HepG2 (cell line): ENCODE data around the gene ACSM2B. TPM values are rescaled to one million over a fixed set of nuclear protein-coding genes. Genes with fewer than 3 reads are reported as not detected.
A peak's percentile ranks its signal among the peaks of the same experiment; 100 is the strongest.

Experiments
- ATAC-seq: fragments of 200-7000 bp; cut with Tn5 transposase; 3 replicates; pipeline ENCODE4 v1.9.1; 2020; ENCODE audit warnings: mild to moderate bottlenecking, moderate library complexity
- BruUV-seq: library from RNA; stranded (reverse); fragments of 400-500 nt; replicated peaks from 2 replicates; lab custom pipeline; 2021; lab: Mats Ljungman, UMichigan
- CTCF ChIA-PET: fragments of 300-600 bp; formaldehyde crosslinking; extraction: SDS; loops from one replicate; lab custom pipeline; 2021; ENCODE audit warnings: low total read pairs, inconsistent platforms, low intra/inter-chr PET ratio; lab: Yijun Ruan, JAX
- POLR2A ChIA-PET: fragments of 350-600 bp; sonication (Branson Sonifier 250); formaldehyde crosslinking; loops from one replicate; lab custom pipeline; 2020; ENCODE audit warnings: antibody characterized with exemption, inconsistent platforms; lab: Yijun Ruan, JAX
- DNase-seq: peaks from one replicate; pipeline ENCODE4 v3.0.0-alpha.2; 2015; ENCODE audit warnings: low spot score
- FAIRE-seq: peaks from 3 replicates; lab custom pipeline; 2011; peaks lifted over from hg19 to GRCh38; lab: Jason Lieb, UNC
- H2AFZ ChIP-seq: one replicate; pipeline ENCODE4 v1.6.1; 2011; ENCODE audit warnings: low read length, inconsistent platforms
- H3K27ac ChIP-seq: fragments of 300-600 bp; 3 replicates; pipeline ENCODE4 v1.8.0; 2011; ENCODE audit warnings: mixed run types, mild to moderate bottlenecking, mixed read lengths, low read length, inconsistent platforms; ENCODE audit not compliant: insufficient read depth; ENCODE audit errors: extremely low read length
- H3K27me3 ChIP-seq, 2 experiments: fragments of 200-600 bp in 1 of 2; 2 replicates in 1 of 2; 3 replicates in 1 of 2; pipeline versions ENCODE4 v1.6.0 to v1.8.0; 2011; ENCODE audit warnings: low read length in 2 of 2, mild to moderate bottlenecking in 2 of 2, moderate library complexity in 2 of 2, inconsistent platforms in 1 of 2; ENCODE audit not compliant: insufficient read depth in 2 of 2, control insufficient read depth in 1 of 2
- H3K36me3 ChIP-seq, 2 experiments: fragments of 200-600 bp in 1 of 2; replicated peaks in 1 of 2; 2 replicates in 1 of 2; 3 replicates in 1 of 2; pipeline versions ENCODE4 v1.5.1 to v1.8.0; 2011; ENCODE audit warnings: low read length in 2 of 2, inconsistent platforms in 1 of 2; ENCODE audit not compliant: insufficient read depth in 2 of 2, control insufficient read depth in 1 of 2
- H3K4me1 ChIP-seq: 2 replicates; pipeline ENCODE4 v1.5.1; 2012; ENCODE audit warnings: low read length, inconsistent platforms; ENCODE audit not compliant: insufficient read depth
- H3K4me2 ChIP-seq: 2 replicates; pipeline ENCODE4 v1.6.0; 2011; ENCODE audit warnings: low read depth, low read length, inconsistent platforms
- H3K4me3 ChIP-seq, 3 experiments: fragments of 200-600 bp in 1 of 3; sonication (generic), shearing (Covaris generic) in 1 of 3; replicated peaks in 1 of 3; 2 replicates each; pipeline ENCODE4 v1.5.1; 2011 to 2016; ENCODE audit warnings: low read length in 3 of 3, inconsistent platforms in 2 of 3, low read depth in 2 of 3, mild to moderate bottlenecking in 2 of 3, control low read depth in 1 of 3, mixed read lengths in 1 of 3; ENCODE audit not compliant: insufficient read depth in 1 of 3
- H3K79me2 ChIP-seq: one replicate; pipeline ENCODE4 v1.6.1; 2011; ENCODE audit warnings: low read length, inconsistent platforms; ENCODE audit not compliant: insufficient read depth
- H3K9ac ChIP-seq: 2 replicates; pipeline ENCODE4 v1.6.0; 2011; ENCODE audit warnings: mild to moderate bottlenecking, low read depth, low read length, inconsistent platforms; ENCODE audit not compliant: insufficient read depth
- H3K9me3 ChIP-seq: 2 replicates; pipeline ENCODE4 v1.5.1; 2012; ENCODE audit warnings: mild to moderate bottlenecking, low read length
- H4K20me1 ChIP-seq: 2 replicates; pipeline ENCODE4 v1.6.0; 2011; ENCODE audit warnings: inconsistent platforms, mild to moderate bottlenecking, low read length, moderate library complexity; ENCODE audit not compliant: insufficient read depth
- ATF1 ChIP-seq: IDR thresholded peaks from 2 replicates; pipeline ENCODE4 v1.6.1; 2016; ENCODE audit warnings: mild to moderate bottlenecking, control low read depth
- DMAP1 ChIP-seq: IDR thresholded peaks from 2 replicates; pipeline ENCODE4 v1.6.1; 2016
- FLYWCH1 ChIP-seq: sonication (generic); formaldehyde crosslinking; IDR thresholded peaks from 2 replicates; pipeline ENCODE4 v1.8.1; 2023; ENCODE audit warnings: mild to moderate bottlenecking, missing genetic modification reagents
- GPN1 ChIP-seq: sonication (generic); formaldehyde crosslinking; IDR thresholded peaks from 2 replicates; pipeline ENCODE4 v1.5.1; 2020; ENCODE audit warnings: missing genetic modification reagents, borderline replicate concordance
- IKZF4 ChIP-seq: sonication (generic); formaldehyde crosslinking; IDR thresholded peaks from 2 replicates; pipeline ENCODE4 v1.5.1; 2020; ENCODE audit warnings: borderline replicate concordance, mild to moderate bottlenecking, low read depth, missing genetic modification reagents; ENCODE audit errors: not compliant biosample characterization
- IRF9 ChIP-seq: sonication (generic); formaldehyde crosslinking; IDR thresholded peaks from 2 replicates; pipeline ENCODE4 v1.8.0; 2022; ENCODE audit warnings: missing genetic modification reagents, mild to moderate bottlenecking, borderline replicate concordance
- NFKB2 ChIP-seq: sonication (generic); formaldehyde crosslinking; IDR thresholded peaks from 2 replicates; pipeline ENCODE4 v1.4.0; 2020; ENCODE audit warnings: missing genetic modification reagents, borderline replicate concordance
- RXRA ChIP-seq: sonication (generic); formaldehyde crosslinking; IDR thresholded peaks from 2 replicates; pipeline ENCODE4 v1.5.1; 2020; ENCODE audit warnings: missing genetic modification reagents
- SATB2 ChIP-seq: sonication (generic); formaldehyde crosslinking; IDR thresholded peaks from 2 replicates; pipeline ENCODE4 v1.5.0; 2020; ENCODE audit warnings: missing genetic modification reagents
- ZBTB7A ChIP-seq: sonication (generic); formaldehyde crosslinking; IDR thresholded peaks from 2 replicates; pipeline ENCODE4 v1.8.0; 2022; ENCODE audit warnings: mild to moderate bottlenecking, missing genetic modification reagents
- ZFP41 ChIP-seq: sonication (generic); formaldehyde crosslinking; IDR thresholded peaks from 2 replicates; pipeline ENCODE4 v1.4.0; 2020; ENCODE audit warnings: mild to moderate bottlenecking, missing genetic modification reagents, borderline replicate concordance
- ZFYVE20 ChIP-seq: sonication (generic); formaldehyde crosslinking; IDR thresholded peaks from 2 replicates; pipeline ENCODE4 v1.8.0; 2023; ENCODE audit warnings: low read depth, mild to moderate bottlenecking, moderate library complexity, missing genetic modification reagents, borderline replicate concordance
- ZNF207 ChIP-seq: fragments of 450-650 bp; IDR thresholded peaks from 2 replicates; pipeline ENCODE4 v1.6.1; 2016; ENCODE audit warnings: antibody characterized with exemption, borderline replicate concordance
- ZNF253 ChIP-seq: sonication (generic); formaldehyde crosslinking; IDR thresholded peaks from 2 replicates; pipeline ENCODE4 v1.8.0; 2022; ENCODE audit warnings: mild to moderate bottlenecking, missing genetic modification reagents, borderline replicate concordance
- ZNF430 ChIP-seq: sonication (generic); formaldehyde crosslinking; IDR thresholded peaks from 2 replicates; pipeline ENCODE4 v1.9.0; 2021; ENCODE audit warnings: mild to moderate bottlenecking, missing genetic modification reagents
- ZNF44 ChIP-seq: sonication (generic); formaldehyde crosslinking; IDR thresholded peaks from 2 replicates; pipeline ENCODE4 v1.5.1; 2020; ENCODE audit warnings: mild to moderate bottlenecking, missing genetic modification reagents
- ZNF441 ChIP-seq: sonication (generic); formaldehyde crosslinking; IDR thresholded peaks from 2 replicates; pipeline ENCODE4 v1.7.0; 2021; ENCODE audit warnings: missing genetic modification reagents, borderline replicate concordance
- ZNF496 ChIP-seq: sonication (generic); formaldehyde crosslinking; IDR thresholded peaks from 2 replicates; pipeline ENCODE4 v1.8.1; 2023; ENCODE audit warnings: mild to moderate bottlenecking, moderate library complexity, missing genetic modification reagents; ENCODE audit not compliant: insufficient replicate concordance
- ZNF724P ChIP-seq: sonication (generic); formaldehyde crosslinking; IDR thresholded peaks from 2 replicates; pipeline ENCODE4 v1.8.0; 2022; ENCODE audit warnings: missing genetic modification reagents, borderline replicate concordance
- ZNF790 ChIP-seq: sonication (generic); formaldehyde crosslinking; IDR thresholded peaks from 2 replicates; pipeline ENCODE4 v1.8.0; 2022; ENCODE audit warnings: missing genetic modification reagents, mild to moderate bottlenecking, borderline replicate concordance
- WGBS: methylation state at CpG from one replicate; pipeline ENCODE4 v1.1.6; 2017; ENCODE audit warnings: low lambda C conversion rate; 5-methylcytosine and 5-hydroxymethylcytosine counted together
- in situ Hi-C: cut with HindIII; loops from 2 replicates; pipeline ENCODE4 v1.10.0; 2017; ENCODE audit warnings: low pct_unique_long_range_greater_than_20kb; ENCODE audit not compliant: extremely low pct_ligation_motif_present
- intact Hi-C: fragments of 100-400 bp; cut with micrococcal nuclease; formaldehyde crosslinking; loops from one replicate; pipeline ENCODE4 v1.10.0; 2022; ENCODE audit not compliant: unreplicated experiment
- polyA plus RNA-seq, 8 experiments: library from polyadenylated mRNA; depleted of rRNA in 3 of 8; stranded (reverse) in 7 of 8; unstranded in 1 of 8; fragments of >200 nt; fragmentation: Illumina TruSeq in 4 of 8; extraction: Trizol in 4 of 8; gene quantifications; 2 replicates each; pipeline versions ENCODE4 v1.2.1 to v1.2.3, GENCODE V29; 2011 to 2016; ENCODE audit warnings: low read depth in 4 of 8, missing spikeins in 1 of 8, mixed read lengths in 1 of 8; ENCODE audit not compliant: insufficient read depth in 1 of 8
- total RNA-seq, 5 experiments: library from RNA; depleted of rRNA; stranded (reverse); fragments of >200 nt; fragmentation: Illumina TruSeq; extraction: Trizol; gene quantifications; 2 replicates each; pipeline ENCODE4 v1.2.3, GENCODE V29; 2016; ENCODE audit warnings: low read depth in 1 of 5
- TF ChIP-seq, protein P1 (sequence below): sonication (generic); formaldehyde crosslinking; IDR thresholded peaks from 2 replicates; pipeline ENCODE4 v1.4.0; 2020; ENCODE audit warnings: missing genetic modification reagents, borderline replicate concordance
- TF ChIP-seq, protein P2 (sequence below), 2 experiments: fragments of 450-650 bp in 1 of 2; sonication (generic) in 1 of 2; formaldehyde crosslinking; IDR thresholded peaks; 2 replicates each; pipeline versions ENCODE4 v1.5.0 to v1.8.0; 2020 to 2022; ENCODE audit warnings: mild to moderate bottlenecking in 1 of 2, missing genetic modification reagents in 1 of 2

ACSM2B gene
- total and polyA plus RNA-seq, 2 of the 13 experiments (the other 11 are each of a cell fraction or from before 2014, with no cell fraction given), result 22.9 to 34.0 TPM

- 53% methylated on average over 5 of the region's 5 CpGs for WGBS
- no peaks in the 10 kb centered on the region for H3K79me2 ChIP-seq
- intact Hi-C loops, result no loop called here
- in situ Hi-C loops, result no loop called here
- ChIA-PET CTCF (no interaction called here), POLR2A (interaction anchor here (2.0 kb wide), 1 partner anchor 13 kb away, joined by 18 read pairs; no protein-coding TSS in a partner anchor)
- no peaks in the 10 kb centered on the region for H4K20me1 ChIP-seq
- no peak for FAIRE-seq
- peak; percentile 23 for ATAC-seq
- no peaks in the 10 kb centered on the region for H3K36me3 ChIP-seq
- H3K9me3 ChIP-seq, result no peaks in the 10 kb centered on the region
- peak overlapping the region in 1 of 3 experiments; percentile 47; a peak in 1 of 6 replicates for H3K4me3 ChIP-seq
- peak overlapping the region; percentile 61 for H3K4me2 ChIP-seq
- peaks cover 60% of the 10 kb centered on the region for H3K4me1 ChIP-seq
- H2AFZ ChIP-seq, result no peak overlapping the region
- H3K9ac ChIP-seq, result no peak overlapping the region
- no peak for DNase-seq
- peaks cover 0 to 14% of the 10 kb centered on the region in 2 experiments; a peak in 3 of 5 replicates for H3K27me3 ChIP-seq
- BruUV-seq, result no TSS peak
- no peak overlapping the region for H3K27ac ChIP-seq
- TF ChIP-seq NFKB2 (CRISPR knock-in tag) (peak; percentile 46; the same call in 1 of the 2 replicates), ZFP41 (CRISPR knock-in tag) (no peak), ZNF207 (no peak), ZFYVE20 (CRISPR knock-in tag) (no peak), GPN1 (CRISPR knock-in tag) (no peak), ZNF253 (no peak), SATB2 (no peak), ZNF724P (CRISPR knock-in tag) (peak; percentile 76; the same call in 1 of the 2 replicates), ZBTB7A (CRISPR knock-in tag) (no peak), RXRA (CRISPR knock-in tag) (no peak), ZNF790 (CRISPR knock-in tag) (no peak), ZNF44 (CRISPR knock-in tag) (no peak), IRF9 (CRISPR knock-in tag) (no peak), ATF1 (CRISPR knock-in tag) (no peak), IKZF4 (CRISPR knock-in tag) (no peak), ZNF441 (CRISPR knock-in tag) (no peak), ZNF430 (CRISPR knock-in tag) (no peak), DMAP1 (CRISPR knock-in tag) (no peak), FLYWCH1 (CRISPR knock-in tag) (no peak), ZNF496 (CRISPR knock-in tag) (no peak)
- TF ChIP-seq, protein P1, sequence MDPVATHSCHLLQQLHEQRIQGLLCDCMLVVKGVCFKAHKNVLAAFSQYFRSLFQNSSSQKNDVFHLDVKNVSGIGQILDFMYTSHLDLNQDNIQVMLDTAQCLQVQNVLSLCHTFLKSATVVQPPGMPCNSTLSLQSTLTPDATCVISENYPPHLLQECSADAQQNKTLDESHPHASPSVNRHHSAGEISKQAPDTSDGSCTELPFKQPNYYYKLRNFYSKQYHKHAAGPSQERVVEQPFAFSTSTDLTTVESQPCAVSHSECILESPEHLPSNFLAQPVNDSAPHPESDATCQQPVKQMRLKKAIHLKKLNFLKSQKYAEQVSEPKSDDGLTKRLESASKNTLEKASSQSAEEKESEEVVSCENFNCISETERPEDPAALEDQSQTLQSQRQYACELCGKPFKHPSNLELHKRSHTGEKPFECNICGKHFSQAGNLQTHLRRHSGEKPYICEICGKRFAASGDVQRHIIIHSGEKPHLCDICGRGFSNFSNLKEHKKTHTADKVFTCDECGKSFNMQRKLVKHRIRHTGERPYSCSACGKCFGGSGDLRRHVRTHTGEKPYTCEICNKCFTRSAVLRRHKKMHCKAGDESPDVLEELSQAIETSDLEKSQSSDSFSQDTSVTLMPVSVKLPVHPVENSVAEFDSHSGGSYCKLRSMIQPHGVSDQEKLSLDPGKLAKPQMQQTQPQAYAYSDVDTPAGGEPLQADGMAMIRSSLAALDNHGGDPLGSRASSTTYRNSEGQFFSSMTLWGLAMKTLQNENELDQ (CRISPR knock-in tag), result no peak
- TF ChIP-seq, protein P2, sequence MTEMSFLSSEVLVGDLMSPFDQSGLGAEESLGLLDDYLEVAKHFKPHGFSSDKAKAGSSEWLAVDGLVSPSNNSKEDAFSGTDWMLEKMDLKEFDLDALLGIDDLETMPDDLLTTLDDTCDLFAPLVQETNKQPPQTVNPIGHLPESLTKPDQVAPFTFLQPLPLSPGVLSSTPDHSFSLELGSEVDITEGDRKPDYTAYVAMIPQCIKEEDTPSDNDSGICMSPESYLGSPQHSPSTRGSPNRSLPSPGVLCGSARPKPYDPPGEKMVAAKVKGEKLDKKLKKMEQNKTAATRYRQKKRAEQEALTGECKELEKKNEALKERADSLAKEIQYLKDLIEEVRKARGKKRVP (CRISPR knock-in tag; IDR thresholded peaks at IDR 0.05), result no peak
Measured at GRCh38 chr16:20611975-20612481, 35.9 kb upstream of the ACSM2B start.
